HG03064 (cell line): ENCODE results near the gene STMN1.
A peak's percentile ranks its signal among the peaks of the same experiment; 100 is the strongest.

Experiments
- ATAC-seq: cut with Tn5 transposase; IDR thresholded peaks from one replicate; pipeline ENCODE4 v1.9.1; 2021; ENCODE audit warnings: low read depth; ENCODE audit not compliant: unreplicated experiment

Gene STMN1

GRCh38 chr1:25871704-25872494, 34.3 kb downstream of the STMN1 start:
- no peak for ATAC-seq

- ATAC-seq, result no peak
Observed at GRCh38 chr1:25871086-25871703, 35.0 kb downstream of the STMN1 start.

GRCh38 chr1:25870614-25871013, 35.6 kb downstream of the STMN1 start:
- no peak for ATAC-seq

GRCh38 chr1:25869909-25870606, 36.2 kb downstream of the STMN1 start:
- ATAC-seq, result no peak

- no peak for ATAC-seq
Observed at GRCh38 chr1:25867210-25867991, 38.8 kb downstream of the STMN1 start.

- no peak for ATAC-seq
Observed at GRCh38 chr1:25866288-25866687, 39.9 kb downstream of the STMN1 start.

GRCh38 chr1:25864434-25864833, 41.8 kb downstream of the STMN1 start:
- no peak for ATAC-seq

- no peak for ATAC-seq
Observed at GRCh38 chr1:25863486-25864262, 42.5 kb downstream of the STMN1 start.

- no peak for ATAC-seq
Observed at GRCh38 chr1:25862785-25863485, 43.3 kb downstream of the STMN1 start.

- no peak for ATAC-seq
Observed at GRCh38 chr1:25861316-25862286, 44.6 kb downstream of the STMN1 start.

- peak; percentile 76 for ATAC-seq
Observed at GRCh38 chr1:25858906-25859789, 47.1 kb downstream of the STMN1 start, which contains the start of gene AUNIP. Gene AUNIP (minus strand): TSS chr1:25859457. CDS start chr1:25859357, 100 bp downstream.

- no peak for ATAC-seq
Observed at GRCh38 chr1:25858494-25858893, 47.7 kb downstream of the STMN1 start.

- no peak for ATAC-seq
Observed at GRCh38 chr1:25856856-25857255, 49.4 kb downstream of the STMN1 start.

GRCh38 chr1:25854554-25854953, 51.7 kb downstream of the STMN1 start:
- no peak for ATAC-seq
